Mucosa of descending colon (tissue), 3 donors: ENCODE results near the gene FBXO11. TPM values are rescaled to one million over a fixed set of nuclear protein-coding genes. Genes with fewer than 3 reads are reported as not detected.

Source experiments
- ATAC-seq: fragments of 200-7000 bp; cut with Tn5 transposase; one replicate; pipeline ENCODE4 v1.9.1; 2020; ENCODE audit warnings: mild to moderate bottlenecking, moderate library complexity
- DNase-seq, 3 donors: peaks; one replicate each; pipeline ENCODE4 v3.0.0-alpha.2; 2020
- H3K36me3 ChIP-seq: fragments of 200-600 bp; one replicate; pipeline ENCODE4 v1.8.0; 2021; ENCODE audit warnings: low read depth, mild to moderate bottlenecking
- H3K4me1 ChIP-seq: fragments of 200-600 bp; one replicate; pipeline ENCODE4 v1.8.0; 2021; ENCODE audit warnings: low read depth, mild to moderate bottlenecking
- H3K4me3 ChIP-seq: fragments of 200-600 bp; one replicate; pipeline ENCODE4 v1.8.0; 2021; ENCODE audit warnings: mild to moderate bottlenecking
- H3K9me3 ChIP-seq: fragments of 200-600 bp; one replicate; pipeline ENCODE4 v1.8.0; 2021; ENCODE audit warnings: mild to moderate bottlenecking
- intact Hi-C, 2 donors: fragments of 100-400 bp; cut with DNase I in 1 of 2; cut with micrococcal nuclease in 1 of 2; formaldehyde crosslinking; loops; one replicate each; pipeline versions ENCODE4 v1.11.0 to v1.11.1; 2022; cut with DNase I, micrococcal nuclease
- total RNA-seq, 3 donors: library from RNA; stranded (reverse); fragmentation: NEBNext Ultra II Directional in 2 of 3; extraction: Animal tissue kit (Norgen Biotek cat#: 25700) in 2 of 3; gene quantifications; one replicate each; pipeline versions ENCODE4 v1.2.1 to v1.2.4, GENCODE V29; 2021 to 2023
- TF ChIP-seq, protein P1 (sequence below): fragments of 200-600 bp; IDR thresholded peaks from one replicate; pipeline ENCODE4 v1.8.0; 2022; ENCODE audit warnings: antibody characterized with exemption, mild to moderate bottlenecking
- donor health status: DM: no; HTN: no; CAD: no; lungs with moderate emphysema.
- donor health status: DM: no; HTN: no; CAD: no.
- donor health status: DM: no; HTN: yes; CAD: no.

FBXO11 gene
- total RNA-seq, 3 donors from 2014 or later: 40.7 to 70.4 (median 46.7) TPM

DNA sequence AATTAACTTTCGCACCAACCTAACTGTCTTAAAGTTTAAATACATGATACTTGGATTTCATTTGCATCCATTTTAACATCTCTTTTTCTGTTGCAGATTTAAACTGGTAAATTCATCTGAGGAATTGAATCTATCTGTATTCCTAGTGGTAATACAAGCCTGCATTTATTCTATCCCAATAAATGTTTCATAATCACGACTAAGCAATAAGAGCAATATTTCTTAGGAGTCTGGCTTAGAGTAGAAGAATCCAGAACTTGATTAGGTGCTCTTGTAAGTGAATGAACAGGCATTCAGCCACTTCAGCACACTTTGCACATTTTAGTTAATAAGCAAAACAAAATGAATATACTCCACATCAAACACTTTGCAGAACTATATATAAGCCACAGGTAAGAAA is 96.4 kb downstream of the FBXO11 start:
- intact Hi-C loops: no loop called here
- TF ChIP-seq, protein P1, sequence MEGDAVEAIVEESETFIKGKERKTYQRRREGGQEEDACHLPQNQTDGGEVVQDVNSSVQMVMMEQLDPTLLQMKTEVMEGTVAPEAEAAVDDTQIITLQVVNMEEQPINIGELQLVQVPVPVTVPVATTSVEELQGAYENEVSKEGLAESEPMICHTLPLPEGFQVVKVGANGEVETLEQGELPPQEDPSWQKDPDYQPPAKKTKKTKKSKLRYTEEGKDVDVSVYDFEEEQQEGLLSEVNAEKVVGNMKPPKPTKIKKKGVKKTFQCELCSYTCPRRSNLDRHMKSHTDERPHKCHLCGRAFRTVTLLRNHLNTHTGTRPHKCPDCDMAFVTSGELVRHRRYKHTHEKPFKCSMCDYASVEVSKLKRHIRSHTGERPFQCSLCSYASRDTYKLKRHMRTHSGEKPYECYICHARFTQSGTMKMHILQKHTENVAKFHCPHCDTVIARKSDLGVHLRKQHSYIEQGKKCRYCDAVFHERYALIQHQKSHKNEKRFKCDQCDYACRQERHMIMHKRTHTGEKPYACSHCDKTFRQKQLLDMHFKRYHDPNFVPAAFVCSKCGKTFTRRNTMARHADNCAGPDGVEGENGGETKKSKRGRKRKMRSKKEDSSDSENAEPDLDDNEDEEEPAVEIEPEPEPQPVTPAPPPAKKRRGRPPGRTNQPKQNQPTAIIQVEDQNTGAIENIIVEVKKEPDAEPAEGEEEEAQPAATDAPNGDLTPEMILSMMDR: no peak
- H3K4me3 ChIP-seq: no peak overlapping the region
- no peaks in the 10 kb centered on the region for H3K36me3 ChIP-seq
- H3K4me1 ChIP-seq: no peaks in the 10 kb centered on the region
- no peaks in the 10 kb centered on the region for H3K9me3 ChIP-seq
- DNase-seq (no peak), ATAC-seq (no peak)

DNA sequence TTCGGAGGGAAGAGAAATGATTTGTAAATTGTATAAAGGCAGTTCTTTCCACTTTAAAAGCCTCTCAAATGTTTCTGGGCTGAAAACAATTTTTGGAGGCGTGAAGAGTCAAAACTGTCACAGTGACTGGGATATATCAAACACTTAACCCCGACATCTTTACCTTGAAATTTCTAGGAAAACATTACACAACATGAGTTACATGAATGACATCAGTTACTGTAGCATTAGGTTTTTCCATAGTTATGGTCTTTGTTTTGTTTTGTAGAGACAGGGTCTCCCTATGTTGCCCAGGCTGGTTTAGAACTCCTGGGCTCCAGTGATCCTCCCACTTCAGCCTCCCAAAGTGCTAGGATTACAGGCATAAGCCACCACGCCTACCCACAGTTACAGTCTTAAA is 97.7 kb downstream of the FBXO11 start:
- Histone ChIP-seq H3K4me1 (no peaks in the 10 kb centered on the region), H3K4me3 (no peak overlapping the region), H3K9me3 (peaks cover 2% of the 10 kb centered on the region), H3K36me3 (no peaks in the 10 kb centered on the region)
- TF ChIP-seq, protein P1: no peak
- no peak for DNase-seq
- no peak for ATAC-seq
- intact Hi-C loops: no loop called here

DNA sequence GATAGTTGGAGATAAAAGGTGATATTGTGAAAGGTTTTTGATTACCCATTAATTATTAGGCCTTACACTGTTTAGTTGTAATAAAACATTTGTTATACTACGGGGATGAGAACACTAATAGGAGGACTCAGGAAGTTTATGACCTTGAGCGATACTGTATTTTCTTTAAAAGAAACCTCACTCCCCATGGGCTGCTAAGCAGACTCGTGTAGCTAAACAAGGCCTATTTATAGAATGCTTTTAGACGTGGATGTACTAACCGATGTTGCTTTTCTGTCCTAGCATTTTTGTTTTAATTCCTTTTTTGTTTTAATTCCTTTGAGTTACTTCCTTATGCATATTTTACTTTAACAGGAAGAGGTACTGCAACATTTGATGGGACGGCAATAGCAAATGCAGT is 100.4 kb downstream of the FBXO11 start:
- peaks cover 6% of the 10 kb centered on the region for H3K9me3 ChIP-seq
- no peaks in the 10 kb centered on the region for H3K4me1 ChIP-seq
- ATAC-seq: no peak
- peaks cover 7% of the 10 kb centered on the region for H3K36me3 ChIP-seq
- intact Hi-C loops: no loop called here
- TF ChIP-seq, protein P1: no peak
- no peak overlapping the region for H3K4me3 ChIP-seq
- no peak for DNase-seq

DNA sequence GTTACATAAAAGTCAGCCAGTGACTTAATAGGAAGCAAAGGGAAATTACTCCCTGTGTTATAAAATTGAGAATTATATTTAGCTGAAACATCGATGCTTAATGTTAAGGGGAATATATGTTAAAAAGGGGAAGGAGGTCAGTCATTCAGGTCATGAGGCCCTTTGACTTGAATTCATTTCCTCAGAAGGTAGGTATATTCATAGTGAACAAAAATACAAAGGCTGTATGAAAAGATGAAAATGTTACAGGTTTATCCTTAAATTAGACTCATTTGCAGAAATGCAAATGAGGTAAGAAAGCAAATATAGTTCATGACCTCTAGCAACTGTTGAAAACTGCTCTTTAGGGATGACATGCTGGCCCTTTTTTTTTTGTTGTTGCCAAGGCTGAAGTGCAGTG is 102.5 kb downstream of the FBXO11 start:
- no peak overlapping the region for H3K4me3 ChIP-seq
- no peaks in the 10 kb centered on the region for H3K4me1 ChIP-seq
- peaks cover 6% of the 10 kb centered on the region for H3K9me3 ChIP-seq
- intact Hi-C loops: no loop called here
- ATAC-seq (no peak), DNase-seq (no peak)
- peaks cover 7% of the 10 kb centered on the region for H3K36me3 ChIP-seq
- TF ChIP-seq, protein P1: no peak

DNA sequence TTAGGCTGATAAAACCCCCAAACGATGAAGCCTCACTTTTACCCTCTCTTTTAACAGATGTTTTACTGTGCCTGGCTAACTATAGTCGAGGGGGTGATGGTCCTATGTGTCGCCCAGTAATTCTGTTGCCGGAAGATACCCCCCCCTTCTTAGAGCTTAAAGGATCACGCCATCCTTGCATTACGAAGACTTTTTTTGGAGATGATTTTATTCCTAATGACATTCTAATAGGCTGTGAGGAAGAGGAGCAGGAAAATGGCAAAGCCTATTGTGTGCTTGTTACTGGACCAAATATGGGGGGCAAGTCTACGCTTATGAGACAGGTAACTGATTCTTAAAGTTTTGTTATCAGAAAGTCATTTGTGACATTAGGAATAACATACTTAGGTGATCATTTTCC is 102.9 kb downstream of the FBXO11 start:
- no peak for ATAC-seq
- no peak for DNase-seq

More for the DNA sequence above, 102.9 kb downstream of the FBXO11 start:
- Histone ChIP-seq H3K36me3 (peaks cover 7% of the 10 kb centered on the region), H3K4me1 (no peaks in the 10 kb centered on the region), H3K9me3 (peaks cover 6% of the 10 kb centered on the region), H3K4me3 (no peak overlapping the region)
- intact Hi-C loops: no loop called here
- TF ChIP-seq, protein P1: no peak
